ENCODE data around the gene GTPBP4. TPM values are rescaled to one million over a fixed set of nuclear protein-coding genes. Genes with fewer than 3 reads are reported as not detected.
A peak's percentile ranks its signal among the peaks of the same experiment; 100 is the strongest.

The GTPBP4 gene
- total and polyA plus RNA-seq, 2 of the 8 experiments (the other 6 are each of a cell fraction or from before 2014, with no cell fraction given): 16.9 to 98.1 TPM

- DNase-seq (ENCODE audit: low read depth in 1 of 2, low spot score in 2 of 2) (no peak), FAIRE-seq (no peak)
- Histone ChIP-seq H2AFZ (ENCODE audit: low read length) (no peak overlapping the region), H2BK12ac (ENCODE audit: low read depth, low read length) (no peak overlapping the region), H4K8ac (ENCODE audit: extremely low read depth, insufficient read depth, low read length) (no peak overlapping the region), H2BK15ac (ENCODE audit: low read length) (no peak overlapping the region), H4K5ac (ENCODE audit: insufficient read length, low read depth, low read length) (no peak overlapping the region), H3K27me3 (replicated peaks in 1 of 4; ENCODE audit: control insufficient read depth in 3 of 4, extremely low read depth in 1 of 4, insufficient read depth in 3 of 4, low read length in 3 of 4) (no peaks in the 10 kb centered on the region), H3K27ac (ENCODE audit: low read depth, low read length) (no peak overlapping the region), H2BK120ac (replicated peaks; ENCODE audit: low read depth, low read length) (no peak overlapping the region), H2BK20ac (ENCODE audit: low read length) (no peak overlapping the region), H3K18ac (ENCODE audit: extremely low read depth, low read length) (no peak overlapping the region), H4K20me1 (replicated peaks in 1 of 2; ENCODE audit: control insufficient read depth in 1 of 2, insufficient read depth in 2 of 2, low read length in 2 of 2) (peaks cover 3 to 8% of the 10 kb centered on the region in 2 experiments), H2AK5ac (ENCODE audit: low read depth, low read length) (no peak overlapping the region), H3K56ac (replicated peaks; ENCODE audit: insufficient read length, low read depth, low read length) (no peak overlapping the region), H3K4me1 (replicated peaks in 1 of 4; ENCODE audit: control insufficient read depth in 3 of 4, insufficient read depth in 4 of 4, low read length in 3 of 4) (peaks cover 0 to 9% (median 3%) of the 10 kb centered on the region in 4 experiments; a peak in 3 of 7 replicates), H3K36me3 (ENCODE audit: control insufficient read depth in 2 of 4, insufficient read depth in 4 of 4, low read length in 3 of 4) (peaks cover 0 to 24% (median 2%) of the 10 kb centered on the region in 4 experiments; a peak in 3 of 8 replicates), H3K4me3 (ENCODE audit: extremely low read depth in 1 of 4, insufficient read depth in 2 of 4, low read depth in 3 of 4, low read length in 4 of 4) (peak overlapping the region in 2 of 4 experiments; percentile 7 to 97; a peak in 3 of 8 replicates), H4K91ac (replicated peaks; ENCODE audit: insufficient read length, low read length) (no peak overlapping the region), H3K4ac (replicated peaks; ENCODE audit: insufficient read length, low read depth, low read length) (no peak overlapping the region), H3K14ac (ENCODE audit: insufficient read length) (no peak overlapping the region), H3K79me1 (ENCODE audit: low read depth, low read length) (peaks cover 3% of the 10 kb centered on the region; the same call in 1 of the 2 replicates), H3K4me2 (ENCODE audit: insufficient read depth in 1 of 2, low read depth in 2 of 2, low read length in 2 of 2) (peak overlapping the region; percentile 44 to 85; a peak in 3 of 4 replicates), H3K9me3 (ENCODE audit: insufficient read depth in 2 of 2, low read depth in 1 of 2, low read length in 1 of 2) (no peaks in the 10 kb centered on the region), H3K23me2 (ENCODE audit: low read depth, low read length) (no peaks in the 10 kb centered on the region; the same call in 1 of the 2 replicates), H3K23ac (ENCODE audit: insufficient read length) (no peak overlapping the region), H3K9ac (replicated peaks in 1 of 4; ENCODE audit: extremely low read depth in 1 of 4, low read depth in 3 of 4, low read length in 3 of 4) (no peak overlapping the region), H2BK5ac (ENCODE audit: low read depth, low read length) (no peak overlapping the region), H3K79me2 (ENCODE audit: control insufficient read depth in 1 of 2, insufficient read depth in 2 of 2, low read length in 2 of 2) (peaks cover 10 to 87% of the 10 kb centered on the region in 2 experiments; a peak in 3 of 4 replicates)
- POLR2A ChIA-PET (ENCODE audit: partially characterized antibody): interaction anchor here (1.8 kb wide), 1 partner anchor 35 kb away, joined by 8 read pairs; no protein-coding TSS in a partner anchor
- WGBS, 2 experiments (ENCODE audit: extremely low coverage in 1 of 2, insufficient coverage in 1 of 2, insufficient read length in 1 of 2, insufficient replicate concordance in 2 of 2, low coverage in 1 of 2, low lambda C conversion rate in 2 of 2, missing lambda C conversion rate in 1 of 2): 95% methylated on average over 6 of the region's 6 CpGs; no CpG with 5 or more reads in 1 of the 2 experiments
- CTCF ChIA-PET (ENCODE audit: partially characterized antibody): interaction anchor here (0.6 to 2.6 kb wide), 2 partner anchors 19 to 54 kb away, joined by 3 to 15 read pairs; no protein-coding TSS in a partner anchor
- TF ChIP-seq CTBP2 (IDR thresholded peaks at IDR 0.05; ENCODE audit: borderline replicate concordance, insufficient read depth, insufficient read length, low read length): no peak
- no peak for TF ChIP-seq BRCA1 (IDR thresholded peaks at IDR 0.05; ENCODE audit: low read depth, low read length)
- TF ChIP-seq CTCF (IDR thresholded peaks at IDR 0.05; ENCODE audit: control extremely low read depth in 1 of 3, insufficient read depth in 1 of 3, low read depth in 1 of 3, low read length in 3 of 3): no peak
- no peak for TF ChIP-seq RXRA (IDR thresholded peaks at IDR 0.05; ENCODE audit: insufficient read depth, low read depth, low read length)
- no peak for TF ChIP-seq RAD21 (IDR thresholded peaks at IDR 0.05 in 1 of 2, conservative IDR thresholded peaks at IDR 0.05 in 1 of 2; ENCODE audit: low read depth in 2 of 2, low read length in 2 of 2)
- no peak for TF ChIP-seq MAFK (IDR thresholded peaks at IDR 0.05; ENCODE audit: low read depth, low read length)
- no peak for TF ChIP-seq BACH1 (IDR thresholded peaks at IDR 0.05; ENCODE audit: low read length)
- TF ChIP-seq MAX (IDR thresholded peaks at IDR 0.05): no peak
- TF ChIP-seq EZH2 (IDR thresholded peaks at IDR 0.05; ENCODE audit: low read depth, low read length, severe bottlenecking): no peak
- no peak for TF ChIP-seq GABPA (IDR thresholded peaks at IDR 0.05; ENCODE audit: borderline replicate concordance, insufficient read depth, low read length)
These were observed 66.5 kb downstream of the GTPBP4 start for GRCh38 chr10:1054684-1055083.

Data from H1 (cell line).